Limb (tissue), 2 donors: ENCODE measurements around the gene TNIP1.

Source experiments
- DNase-seq, 2 donors: peaks; one replicate each; pipeline ENCODE4 v3.0.0-alpha.2; 2016; ENCODE audit errors: extremely low spot score in 2 of 2

Gene TNIP1

GRCh38 chr5:151024440-151025249, 56.2 kb downstream of the TNIP1 start:
- DNase-seq, result no peak

DNA sequence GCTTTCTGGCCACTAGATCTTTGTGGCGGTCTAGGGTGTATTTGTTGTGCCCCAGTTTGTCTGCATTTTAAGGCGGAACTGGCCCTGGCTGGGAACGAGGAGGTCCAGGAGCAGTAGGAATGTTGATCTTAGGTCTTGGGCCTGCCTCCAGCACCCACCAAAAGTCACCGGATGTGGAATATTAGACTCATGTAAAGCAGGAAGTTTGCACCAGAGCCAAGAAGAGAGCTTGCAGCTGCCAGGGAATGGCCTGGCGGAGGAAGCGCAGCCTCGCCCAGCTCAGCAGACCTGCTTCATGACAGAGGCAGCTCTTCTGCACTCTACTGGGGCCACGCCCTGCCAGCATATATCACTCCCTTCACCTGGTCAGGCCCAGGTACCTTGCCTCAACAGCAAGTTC, 57.2 kb downstream of the TNIP1 start:
- no peak for DNase-seq

DNA sequence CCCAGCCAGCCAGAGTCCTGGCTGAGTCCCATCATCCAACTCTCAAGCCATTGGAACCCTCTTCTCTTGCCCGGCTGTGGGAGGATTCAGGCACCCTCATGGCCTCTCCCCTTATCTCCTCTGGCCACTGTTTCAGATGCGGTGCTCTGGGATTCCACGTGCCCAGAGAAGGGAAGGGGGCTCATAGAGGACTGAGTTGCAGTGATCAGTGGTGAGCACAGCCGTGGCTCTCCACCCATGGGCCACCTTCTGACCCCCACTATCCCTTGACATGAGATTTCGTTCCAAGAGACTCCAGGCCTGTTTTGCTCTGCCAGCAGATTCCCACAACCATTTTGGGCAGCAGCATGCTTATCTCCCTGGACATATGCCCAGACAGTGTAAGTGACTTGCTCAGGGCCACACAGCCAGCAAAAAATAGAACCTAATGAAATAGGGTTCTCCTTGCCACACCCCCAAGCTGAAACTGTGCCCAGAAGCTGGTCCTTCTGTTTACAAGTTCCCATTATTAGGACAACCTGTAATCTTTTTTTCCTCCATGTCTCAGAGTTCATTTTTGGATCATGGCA, 57.7 kb downstream of the TNIP1 start:
- no peak for DNase-seq

DNA sequence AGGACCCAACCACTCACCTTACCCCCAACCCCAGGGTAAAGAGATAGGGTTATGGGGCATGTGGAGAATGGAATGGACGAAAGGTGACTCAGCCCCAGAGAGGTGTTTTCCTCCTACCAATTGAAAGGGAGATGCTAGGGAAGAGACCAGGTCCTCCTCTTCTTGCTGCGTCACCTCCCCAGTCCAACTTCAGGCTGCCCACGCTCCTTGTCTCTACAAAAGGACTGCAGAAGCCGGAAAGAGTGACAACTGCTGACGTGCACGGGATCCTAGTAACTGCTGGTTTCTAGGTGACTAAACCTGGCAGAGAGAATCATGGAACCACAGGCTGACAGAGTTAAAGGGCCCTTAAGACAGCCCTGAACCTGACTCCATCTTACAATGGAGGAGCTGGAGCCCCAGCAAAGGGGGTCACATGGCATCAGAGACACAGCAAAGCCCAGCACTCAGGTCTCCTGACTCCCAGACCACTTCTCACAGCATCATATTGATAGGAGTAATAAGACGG, 58.3 kb downstream of the TNIP1 start:
- no peak for DNase-seq

GRCh38 chr5:151021746-151022145, 59.1 kb downstream of the TNIP1 start:
- DNase-seq, result no peak

DNA sequence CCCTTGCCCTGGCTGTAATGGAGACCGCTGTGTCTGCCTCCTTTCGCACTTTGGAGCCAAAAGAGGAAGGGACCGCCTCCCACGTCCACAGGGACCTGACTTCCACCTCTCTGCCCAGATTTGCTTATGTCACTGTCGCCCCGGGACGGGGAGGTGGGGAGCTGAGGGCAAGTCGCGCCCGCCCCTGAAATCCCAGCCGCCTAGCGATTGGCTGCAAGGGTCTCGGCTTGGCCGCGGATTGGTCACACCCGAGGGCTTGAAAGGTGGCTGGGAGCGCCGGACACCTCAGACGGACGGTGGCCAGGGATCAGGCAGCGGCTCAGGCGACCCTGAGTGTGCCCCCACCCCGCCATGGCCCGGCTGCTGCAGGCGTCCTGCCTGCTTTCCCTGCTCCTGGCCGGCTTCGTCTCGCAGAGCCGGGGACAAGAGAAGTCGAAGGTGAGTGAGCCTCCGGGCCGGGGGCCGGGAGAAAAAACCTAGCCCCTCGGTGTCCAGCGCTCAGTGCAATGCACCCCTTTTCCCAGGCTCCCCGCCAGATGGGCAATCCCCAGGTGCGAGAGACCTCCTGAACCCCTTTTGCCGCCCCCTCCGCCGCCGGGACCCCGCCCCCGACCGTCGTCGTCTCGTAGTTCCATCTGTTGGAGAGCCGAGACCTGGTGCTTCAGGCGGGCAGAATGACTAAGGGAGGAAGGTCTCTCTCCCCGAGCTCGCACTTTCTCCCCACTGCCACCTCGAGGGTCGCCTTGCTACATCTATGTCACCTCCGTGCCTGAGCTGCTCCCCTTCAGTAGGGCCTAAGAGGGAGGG, 60.3 kb downstream of the TNIP1 start, which contains the start of gene GPX3:
TSS of gene GPX3 (plus strand) at position 288 of the 807 bp plus-strand sequence. CDS start at position 352, 64 bp downstream.
- DNase-seq, result peak; percentile 44 to 81

DNA sequence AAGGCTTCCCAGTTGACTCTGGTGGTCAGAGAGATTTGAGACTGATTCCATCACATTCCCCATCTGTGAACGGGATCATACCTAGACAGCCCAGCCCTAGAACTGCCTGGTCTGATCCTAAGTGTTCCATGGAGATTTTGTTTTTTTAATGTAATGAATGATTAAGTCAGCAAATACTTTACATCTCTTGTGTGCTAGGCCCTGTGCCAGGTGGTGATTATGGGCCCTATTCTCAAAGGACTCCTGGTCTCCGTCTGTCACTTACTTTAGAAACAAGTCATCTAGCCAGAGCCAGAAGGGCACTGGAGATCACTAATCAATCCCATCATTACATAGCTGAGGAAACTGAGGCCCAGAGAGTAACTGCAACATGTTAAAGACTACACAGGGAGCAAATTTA, 61.5 kb downstream of the TNIP1 start:
- DNase-seq, result no peak

DNA sequence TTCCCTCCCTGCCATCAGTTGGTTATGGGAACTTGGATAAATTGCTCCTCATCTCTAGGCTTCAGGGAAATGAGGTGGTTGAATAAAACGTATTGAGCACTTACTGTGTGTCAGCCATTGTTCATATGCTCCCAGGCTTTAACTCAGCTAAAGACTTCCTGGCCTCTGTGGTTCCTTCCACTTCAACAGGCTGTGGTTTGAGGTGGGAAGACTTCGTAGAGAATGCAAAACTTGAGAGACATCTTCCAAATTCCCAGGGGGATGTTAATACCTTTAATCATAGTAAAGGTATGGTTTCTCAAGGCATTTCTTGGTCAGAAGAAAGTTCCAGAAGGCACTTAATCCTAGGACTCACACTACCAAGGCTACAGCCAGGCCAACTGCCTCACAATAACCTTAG, 62.0 kb downstream of the TNIP1 start:
- DNase-seq, result no peak

DNA sequence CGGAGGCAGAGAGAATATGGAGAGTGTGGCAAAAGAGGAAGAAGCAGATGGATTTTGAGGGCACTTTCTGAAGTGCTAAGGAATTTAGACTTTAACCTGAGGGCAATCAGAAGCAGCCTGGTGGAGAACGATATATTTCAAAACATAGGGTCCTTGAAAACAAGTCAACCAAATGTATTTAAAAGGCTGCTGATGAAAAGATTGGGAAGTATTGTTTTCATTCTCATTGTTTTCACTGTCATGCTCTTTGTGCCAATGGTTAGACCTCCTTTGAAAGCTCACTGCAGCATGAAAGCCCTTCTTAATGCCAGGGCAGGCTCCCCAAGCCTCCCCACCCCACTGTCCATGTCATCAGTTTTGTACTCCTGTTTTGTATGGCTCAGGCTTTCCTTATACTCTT, 62.9 kb downstream of the TNIP1 start:
- DNase-seq, result no peak

DNA sequence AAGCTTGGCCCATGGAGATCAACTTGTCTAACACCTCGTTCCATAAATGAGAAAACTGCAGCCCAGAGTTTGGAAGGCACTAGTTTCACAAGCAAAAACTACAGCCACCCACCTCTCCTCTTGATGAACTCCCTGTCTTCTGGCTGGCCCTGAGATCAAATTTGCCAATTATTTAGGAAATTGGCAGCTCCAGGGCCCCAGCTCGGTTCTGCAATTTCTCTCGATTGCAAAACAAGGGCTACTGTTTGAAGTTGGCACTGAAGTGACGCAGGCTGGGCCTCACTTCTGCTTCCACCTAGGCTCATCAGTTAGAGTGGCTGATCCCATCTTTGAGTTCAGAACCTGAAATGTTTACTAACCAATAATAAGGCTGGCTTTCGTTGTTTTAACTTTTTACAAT, 64.1 kb downstream of the TNIP1 start:
- DNase-seq, result no peak

DNA sequence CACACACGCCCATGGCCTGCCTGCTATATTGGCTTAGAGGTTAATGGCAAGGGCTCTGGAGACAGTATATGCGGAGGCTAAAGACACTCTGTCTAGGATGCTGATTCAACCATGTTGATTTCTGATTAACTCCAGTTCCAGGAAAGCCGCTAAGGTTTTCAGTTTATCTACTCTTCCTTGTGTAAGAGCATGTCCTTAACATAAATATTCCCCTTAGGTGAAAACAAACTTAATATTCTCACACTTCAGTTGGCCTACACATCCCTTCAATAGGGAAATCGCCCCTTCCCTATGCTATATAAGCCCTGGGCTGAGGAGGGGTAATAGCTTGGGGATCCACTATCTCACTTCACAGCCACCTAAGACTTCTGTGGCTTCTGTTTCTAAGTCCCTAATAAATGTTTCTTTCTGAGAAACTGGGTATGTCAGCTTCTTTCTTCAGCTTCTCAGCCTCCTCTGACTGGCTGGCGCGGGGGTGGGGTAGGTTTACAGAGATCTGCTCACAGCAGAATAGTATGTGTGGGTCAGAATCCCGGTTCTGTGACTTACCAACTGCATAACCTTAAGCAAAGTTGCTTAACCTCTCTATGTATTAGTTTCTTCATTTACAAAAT, 64.8 kb downstream of the TNIP1 start:
- DNase-seq, result no peak

GRCh38 chr5:151014680-151015343, 66.0 kb downstream of the TNIP1 start:
- DNase-seq, result no peak

- DNase-seq, result no peak
Measured at GRCh38 chr5:151012862-151013261, 68.0 kb downstream of the TNIP1 start.

DNA sequence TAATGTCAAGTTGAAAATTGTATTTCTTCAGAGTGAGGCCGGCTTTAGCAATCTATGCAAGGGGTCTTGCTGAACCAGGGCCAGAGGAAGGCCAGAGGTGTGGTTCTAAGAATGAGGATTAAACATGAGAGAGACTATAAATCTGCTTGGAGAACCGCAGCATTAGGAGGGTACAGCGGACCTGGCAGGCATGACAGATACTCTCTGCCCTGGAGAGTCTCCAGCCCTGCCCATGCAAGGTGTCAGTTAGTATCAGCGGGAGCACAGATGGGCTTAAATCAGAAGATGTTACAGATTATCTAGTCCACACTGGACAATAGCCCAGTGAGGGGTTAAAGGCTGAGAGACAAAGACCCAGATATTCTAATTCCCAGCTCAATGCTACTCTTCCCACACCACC, 71.9 kb downstream of the TNIP1 start:
- DNase-seq, result no peak

GRCh38 chr5:151008210-151008491, 72.7 kb downstream of the TNIP1 start:
- DNase-seq, result no peak

- DNase-seq, result no peak
Measured at GRCh38 chr5:151007430-151008209, 73.2 kb downstream of the TNIP1 start.

DNA sequence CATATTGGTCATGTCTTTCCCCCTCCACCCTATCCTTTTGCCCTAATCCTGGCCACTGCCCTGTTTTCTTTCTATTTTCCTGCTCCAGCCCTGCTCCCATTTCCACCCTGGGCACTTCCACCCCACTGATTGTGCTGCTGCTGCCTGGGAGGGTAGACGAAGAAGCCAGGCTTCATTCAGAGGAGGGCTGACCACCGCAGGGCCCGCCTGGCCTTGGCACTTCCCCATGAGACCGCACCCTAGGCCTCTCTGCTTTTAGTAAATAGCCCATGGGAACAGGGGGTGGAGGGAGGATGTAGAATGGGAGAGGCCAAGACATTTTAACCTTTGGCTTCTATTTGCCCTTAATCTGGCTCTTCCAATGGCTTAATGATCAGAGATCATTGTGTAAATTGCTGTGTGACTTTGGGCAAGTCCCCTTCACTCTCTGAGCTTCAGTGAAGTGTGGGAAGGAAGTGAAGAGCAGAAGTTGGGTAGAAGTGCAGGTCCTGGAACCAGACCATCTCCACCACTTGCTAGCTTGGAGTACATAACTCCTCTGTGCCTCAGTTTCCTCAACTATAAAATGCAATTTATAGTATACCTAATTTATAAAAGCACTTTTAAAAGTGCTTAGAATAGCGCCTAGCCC, 74.0 kb downstream of the TNIP1 start:
- no peak for DNase-seq

DNA sequence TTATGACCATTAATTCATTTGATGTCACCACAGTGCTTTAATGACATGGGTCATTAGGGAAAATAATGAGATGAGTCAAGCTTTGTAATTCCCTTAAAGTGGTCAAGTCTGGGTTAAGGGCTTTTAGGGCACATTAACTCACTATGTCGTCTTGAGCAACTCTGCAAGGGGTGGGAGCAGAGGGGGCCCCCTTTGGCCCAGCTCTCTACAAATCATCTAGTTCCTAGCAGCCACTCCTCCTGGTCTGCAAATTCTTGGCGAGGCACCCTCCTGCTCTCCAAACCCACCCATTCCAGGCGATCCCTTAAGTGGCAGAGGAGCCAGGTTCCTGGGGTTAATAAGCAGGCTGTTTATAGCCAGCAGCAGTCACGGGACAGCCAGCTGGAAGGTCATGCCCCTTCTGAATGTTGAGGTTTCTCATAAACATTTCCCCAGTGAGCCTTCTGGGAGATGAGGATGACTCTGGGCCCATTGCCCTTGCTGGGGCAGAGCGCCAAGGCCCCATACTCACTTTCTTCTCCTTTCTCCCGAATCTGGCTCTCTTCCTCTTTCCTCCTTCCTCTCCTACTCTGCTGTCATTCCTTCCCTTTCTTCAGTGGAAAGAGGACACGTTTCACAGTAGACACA, 74.8 kb downstream of the TNIP1 start:
- peak; percentile 53 to 69 for DNase-seq

DNA sequence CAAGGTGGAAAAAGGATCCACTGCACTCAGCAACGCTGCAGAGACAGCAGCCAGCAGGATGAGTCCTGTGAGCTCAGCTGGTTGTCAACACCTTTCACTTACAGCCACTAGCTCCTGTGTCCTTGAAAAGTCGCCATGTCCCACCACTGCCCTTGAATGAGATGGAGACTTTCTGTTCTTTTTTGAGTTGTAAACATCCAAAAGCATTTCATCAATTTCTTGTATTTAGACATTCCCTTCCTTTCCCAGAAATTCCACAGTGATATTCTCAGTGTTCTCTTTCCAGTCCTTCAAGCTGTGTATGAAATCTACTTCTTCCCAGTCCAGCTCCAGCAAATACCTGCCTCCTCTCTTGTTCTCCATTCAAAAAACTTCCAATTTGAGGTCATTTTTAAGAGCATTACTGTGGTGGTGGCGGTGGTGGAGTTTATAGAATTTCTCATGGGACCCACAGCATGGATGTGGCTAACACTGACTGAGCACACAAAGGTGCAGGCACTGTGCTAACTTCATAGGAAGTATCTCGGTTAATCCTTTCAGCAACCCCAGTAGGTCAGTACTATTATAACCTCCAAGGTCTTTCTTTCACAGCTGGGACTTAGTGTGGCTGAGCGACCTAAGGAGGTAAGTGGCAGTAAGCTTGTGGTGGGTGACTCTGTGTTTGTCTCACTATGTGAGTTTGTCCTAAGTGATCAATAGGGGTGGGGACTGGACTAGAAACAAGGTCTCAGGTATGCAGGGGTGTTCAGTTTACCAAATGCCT, 75.5 kb downstream of the TNIP1 start:
- DNase-seq, result peak in 1 of 2 donors; percentile 50
